ENCODE measurements around the gene TPM2. TPM values are rescaled to one million over a fixed set of nuclear protein-coding genes. Genes with fewer than 3 reads are reported as not detected.

The TPM2 gene
- total and polyA plus RNA-seq, 9 of the 15 experiments (the other 6 are each of a cell fraction or from before 2014, with no cell fraction given) = 0.28 to 16.1 (median 4.5) TPM

GRCh38 chr9:35736201-35736633 is 46.5 kb upstream of the TPM2 start:
- intact Hi-C loops (cut with micrococcal nuclease) (loop anchor here (5.0 to 10.0 kb wide), 2 partner anchors 41 to 79 kb away; partner anchors contain the start of genes HINT2 and SPAG8), in situ Hi-C loops (cut with MboI) (no loop called here)
- DNase-seq (ENCODE audit: extremely low read depth in 1 of 4, low spot score in 3 of 4) (peak; percentile 38 to 75 (median 47)), ATAC-seq (peak; percentile 51), FAIRE-seq (peak; percentile 72)
- H3K4me2 ChIP-seq (ENCODE audit: insufficient read depth, low read length) = no peak overlapping the region
- BruUV-seq (replicated peaks) = no TSS peak
- WGBS (ENCODE audit: insufficient coverage, low coverage, missing lambda C conversion rate) = 56% methylated on average over 3 of the region's 5 CpGs
- H3K4me3 ChIP-seq = no peak overlapping the region
- peaks cover 8 to 10% of the 10 kb centered on the region in 2 experiments; a peak in 4 of 5 replicates for H3K4me1 ChIP-seq (replicated peaks in 1 of 2; ENCODE audit: control insufficient read depth in 2 of 2, insufficient read depth in 2 of 2, low read length in 2 of 2)
- no peaks in the 10 kb centered on the region for H3K27me3 ChIP-seq (ENCODE audit: control insufficient read depth in 2 of 2, insufficient read depth in 2 of 2, low read length in 2 of 2)
- no peaks in the 10 kb centered on the region for H3K9me1 ChIP-seq (ENCODE audit: control insufficient read depth, insufficient read depth, low read length)
- POLR2A ChIA-PET = interaction anchor here (0.5 to 2.0 kb wide), 6 partner anchors 12 to 146 kb away, joined by 3 to 17 read pairs (median 3); partner anchors contain the start of genes GBA2 and RGP1
- CTCF ChIA-PET (ENCODE audit: low intra/inter-chr PET ratio) = interaction anchor here (0.5 to 1.3 kb wide), 3 partner anchors 146 to 1405 kb away, joined by 3 to 4 read pairs (median 3); no protein-coding TSS in a partner anchor
- peaks cover 71% of the 10 kb centered on the region for H3K36me3 ChIP-seq (ENCODE audit: control insufficient read depth, insufficient read depth, low read length)
- H2AFZ ChIP-seq (ENCODE audit: low read depth, low read length) = no peak overlapping the region
- peaks cover 27% of the 10 kb centered on the region for H3K79me2 ChIP-seq (ENCODE audit: control insufficient read depth, insufficient read depth, low read length)
- H3K9me3 ChIP-seq (replicated peaks; ENCODE audit: control insufficient read depth, insufficient read depth, low read depth, low read length) = no peaks in the 10 kb centered on the region
- 0 out of 2 replicates have a peak, but pooled peaks cover 3% of the 10 kb centered on the region for H4K20me1 ChIP-seq (replicated peaks; ENCODE audit: control insufficient read depth, insufficient read depth, low read length)
- H3K27ac ChIP-seq (ENCODE audit: extremely low read depth, low read depth, low read length) = no peak overlapping the region
- peak overlapping the region in 1 of 2 experiments; percentile 24; a peak in 1 of 4 replicates for H3K9ac ChIP-seq (ENCODE audit: insufficient read depth in 1 of 2, low read depth in 2 of 2, low read length in 2 of 2)
- TF ChIP-seq LEF1 (IDR thresholded peaks at IDR 0.05) (no peak), SMC3 (conservative IDR thresholded peaks at IDR 0.05; ENCODE audit: insufficient read depth, low read depth, low read length) (peak; percentile 65), GABPA (tag; conservative IDR thresholded peaks at IDR 0.05; ENCODE audit: low read depth) (no peak), RAD21 (CRISPR knock-in tag; conservative IDR thresholded peaks at IDR 0.05 in 1 of 2, IDR thresholded peaks at IDR 0.05 in 1 of 2) (peak; percentile 36 to 68; a peak in 3 of 4 replicates), BCOR (IDR thresholded peaks at IDR 0.05) (no peak), DEAF1 (CRISPR knock-in tag; IDR thresholded peaks at IDR 0.05) (peak; percentile 43), CXXC5 (CRISPR knock-in tag; IDR thresholded peaks at IDR 0.05) (no peak), DACH1 (IDR thresholded peaks at IDR 0.05; ENCODE audit: partially characterized antibody) (peak; percentile 27), HDAC3 (IDR thresholded peaks at IDR 0.05; ENCODE audit: borderline replicate concordance, partially characterized antibody) (no peak), POLR2A (conservative IDR thresholded peaks at IDR 0.05) (peak; percentile 34; the same call in 1 of the 2 replicates), REST (IDR thresholded peaks at IDR 0.05; ENCODE audit: borderline replicate concordance) (peak; percentile 50; the same call in 1 of the 2 replicates), REST (CRISPR knock-in tag; IDR thresholded peaks at IDR 0.05; ENCODE audit: low read depth) (no peak), PHTF2 (CRISPR knock-in tag; IDR thresholded peaks at IDR 0.05) (no peak), MEIS2 (IDR thresholded peaks at IDR 0.05; ENCODE audit: partially characterized antibody) (no peak)
